RCC 7860 (cell line): Measurements from ENCODE around the gene ELL2.
"Not testable (repeated sequence)": the region's sequence is repeated elsewhere in the genome, so short reads cannot be mapped to it uniquely, and the experiment has no call there.

Source experiments
- DNase-seq: peaks from one replicate; pipeline ENCODE4 v3.0.0-alpha.2; 2015; ENCODE audit warnings: low spot score
- FAIRE-seq: peaks from 2 replicates; lab custom pipeline; 2012; peaks lifted over from hg19 to GRCh38; lab: Jason Lieb, UNC

ELL2 gene

DNA sequence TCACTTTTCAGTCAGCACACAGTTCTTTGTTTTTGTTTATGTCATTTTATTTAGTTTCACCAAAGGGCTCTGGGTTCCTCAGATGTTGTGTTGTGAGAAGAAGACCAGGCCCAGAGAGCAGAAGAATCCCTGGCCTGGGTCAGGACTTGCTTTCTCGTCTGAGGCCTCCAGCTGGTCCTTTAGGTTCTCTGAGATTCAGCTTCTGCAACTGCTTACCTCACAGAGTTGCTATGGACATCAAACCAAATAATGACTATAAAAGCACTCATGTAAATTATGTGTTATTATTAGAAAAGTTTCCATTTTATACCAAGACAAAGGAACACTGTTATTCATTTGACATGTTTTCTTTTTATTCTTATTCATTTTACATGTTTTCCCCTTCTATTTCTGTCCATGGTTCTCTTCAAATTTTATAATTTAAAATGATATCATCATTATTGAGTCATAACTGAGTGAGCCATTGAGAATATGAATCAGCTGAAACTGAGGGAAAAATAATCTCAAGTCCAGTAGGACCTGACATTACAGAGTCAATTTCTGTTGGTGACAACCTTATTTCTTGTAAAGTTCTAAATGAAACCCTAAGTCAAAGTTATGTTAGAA is 95.1 kb downstream of the ELL2 start:
- FAIRE-seq, result no peak
- DNase-seq, result no peak

DNA sequence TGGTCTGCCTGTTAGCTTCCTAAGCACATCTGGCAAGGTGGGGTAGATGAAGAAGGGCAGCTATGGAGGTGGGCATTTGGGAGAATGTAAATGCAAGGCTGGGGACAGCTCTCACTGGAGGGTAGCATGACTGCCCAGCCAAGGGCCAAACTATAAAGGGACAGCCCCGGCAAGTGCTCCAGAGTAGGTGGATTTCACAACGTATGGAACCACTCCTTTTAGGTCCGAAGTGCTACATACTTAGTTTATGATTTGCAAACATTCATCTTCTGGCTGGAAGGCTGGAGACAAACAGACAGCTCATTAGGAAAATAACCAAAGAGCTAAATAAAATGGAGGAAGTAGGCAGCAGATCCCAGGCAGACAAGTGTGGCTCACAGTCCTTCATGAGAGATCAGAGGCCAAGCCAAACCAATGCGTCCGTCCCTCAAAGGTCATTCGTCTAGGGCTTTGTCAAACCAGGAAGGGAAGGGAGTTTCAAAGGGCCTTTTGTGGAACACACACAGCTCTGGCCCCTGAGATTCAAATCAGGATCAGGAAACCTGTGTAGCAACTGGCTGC is 96.6 kb downstream of the ELL2 start:
- FAIRE-seq (no peak), DNase-seq (no peak)

DNA sequence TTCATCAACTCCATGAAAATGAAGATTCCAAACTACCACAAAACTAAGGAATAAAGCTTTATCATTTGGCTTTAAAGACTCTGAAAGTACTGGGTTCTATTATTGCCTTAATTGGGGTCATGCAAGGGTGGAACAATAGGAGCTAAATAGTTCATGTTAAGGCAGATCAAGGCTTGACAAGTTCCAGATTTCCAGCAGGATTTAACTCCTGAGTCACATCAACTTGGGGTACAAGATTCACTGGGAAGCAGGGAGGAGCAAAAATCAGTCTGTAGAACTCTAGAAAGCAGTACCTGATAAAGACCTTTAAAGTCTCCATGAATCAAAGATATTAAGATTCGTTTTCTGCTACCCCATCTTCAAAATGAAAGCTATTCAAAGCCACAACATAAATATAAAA is 97.2 kb downstream of the ELL2 start:
- FAIRE-seq (no peak), DNase-seq (no peak)

DNA sequence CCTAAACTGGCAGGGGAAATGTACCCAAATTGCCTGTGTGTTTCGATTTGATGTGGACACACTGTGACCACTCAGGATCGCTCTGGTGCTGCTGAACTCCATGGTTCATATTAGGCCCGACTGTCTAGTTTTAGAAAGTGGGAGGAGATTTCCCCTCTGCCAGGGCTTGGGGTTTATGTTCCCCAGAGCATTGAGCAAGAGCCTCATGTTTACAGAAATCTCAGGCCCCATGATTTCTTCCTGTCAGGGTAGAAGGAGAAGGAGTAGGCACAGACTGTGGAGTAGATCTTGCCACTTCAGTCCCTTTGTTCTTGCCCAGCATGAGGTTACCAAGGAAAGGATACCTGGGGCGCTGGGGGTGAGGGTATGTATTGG is 98.3 kb downstream of the ELL2 start:
- FAIRE-seq, result no peak

GRCh38 chr5:95862671-95863382 is 98.8 kb downstream of the ELL2 start:
- FAIRE-seq (no peak), DNase-seq (no peak)

More for the DNA sequence above, 98.3 kb downstream of the ELL2 start:
- DNase-seq, result no peak

GRCh38 chr5:95861864-95862561 is 99.6 kb downstream of the ELL2 start:
- DNase-seq, result peak; percentile 58

DNA sequence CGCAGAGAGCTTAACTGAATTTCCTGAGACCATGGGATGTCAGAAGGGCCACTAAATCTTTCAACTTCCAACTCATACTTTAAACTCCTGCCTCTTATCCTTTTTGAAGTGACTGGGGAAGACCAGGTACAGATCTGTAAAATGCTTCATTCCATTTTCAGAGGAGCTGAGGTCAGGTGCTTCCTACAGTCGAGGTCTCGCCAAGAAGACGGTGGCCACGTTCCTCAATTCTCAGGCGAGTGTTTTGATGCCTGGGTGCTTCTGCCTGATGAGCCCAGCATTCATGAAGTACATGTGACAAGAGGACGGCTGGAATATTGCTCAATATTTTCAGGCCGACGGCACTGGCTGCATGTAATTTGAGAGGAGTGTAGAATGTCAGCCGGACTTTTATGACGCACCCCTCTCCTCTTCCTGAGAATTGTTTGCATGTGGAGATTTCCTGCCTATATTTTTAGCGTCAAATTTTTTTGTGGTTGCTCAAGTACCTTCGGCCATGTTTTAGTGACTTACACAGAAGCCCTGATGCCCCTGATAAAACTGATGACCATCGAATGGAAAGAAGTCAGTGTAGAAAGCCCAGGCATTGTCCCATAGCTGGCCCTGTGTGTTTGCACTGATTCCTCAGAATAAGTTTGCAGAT is 100.3 kb downstream of the ELL2 start:
- FAIRE-seq (no peak), DNase-seq (peak; percentile 72)

More at GRCh38 chr5:95861864-95862561, 99.6 kb downstream of the ELL2 start:
- FAIRE-seq, result peak; percentile 25

- FAIRE-seq, result no peak
Observed at GRCh38 chr5:95859661-95860060, 102.0 kb downstream of the ELL2 start.

DNA sequence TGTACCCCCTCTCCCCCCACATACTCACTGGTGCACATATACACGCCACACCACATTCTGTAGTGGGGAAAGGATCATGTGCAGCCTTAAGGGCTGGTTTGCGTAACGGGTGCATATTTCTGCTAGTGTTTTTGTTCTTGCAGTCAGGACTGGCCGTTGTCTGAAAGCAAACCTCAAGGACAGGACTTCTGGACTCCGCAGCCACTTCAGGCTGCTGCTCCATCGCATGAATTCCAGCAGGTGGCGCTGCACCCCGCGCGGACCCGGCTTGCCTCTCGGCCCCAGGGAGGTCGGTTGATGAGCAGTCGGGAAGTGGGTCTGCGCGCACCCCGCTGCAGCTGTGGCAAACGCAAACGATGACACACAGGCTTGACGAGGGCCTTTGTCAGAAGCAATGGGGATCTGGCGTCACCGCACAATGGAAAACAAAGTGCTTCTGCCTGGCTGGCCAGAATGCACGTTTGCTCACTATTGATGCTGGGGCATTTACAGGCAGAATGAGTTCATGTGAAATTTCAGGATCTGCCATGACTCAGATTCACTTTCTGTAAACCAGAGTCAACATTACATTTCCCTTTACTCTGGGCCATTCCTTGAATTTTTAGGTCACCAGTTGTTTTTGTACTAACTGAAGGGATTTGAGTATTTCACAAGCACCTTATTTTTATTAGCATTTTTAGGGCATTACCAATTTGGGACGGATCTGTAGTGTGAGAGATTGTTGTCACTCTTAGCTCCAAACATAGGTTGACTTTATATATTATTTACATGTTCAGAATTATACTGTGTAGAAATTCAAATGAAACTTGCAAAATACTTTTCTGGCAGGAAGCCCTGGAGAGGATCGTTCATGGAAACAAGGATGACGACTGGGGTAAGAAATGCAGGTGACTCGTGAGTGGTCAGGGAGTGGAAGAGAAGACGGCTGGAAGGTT is 102.7 kb downstream of the ELL2 start:
- FAIRE-seq, result peak; percentile 5
- DNase-seq, result peak; percentile 89

More at GRCh38 chr5:95859661-95860060, 102.0 kb downstream of the ELL2 start:
- DNase-seq, result no peak

DNA sequence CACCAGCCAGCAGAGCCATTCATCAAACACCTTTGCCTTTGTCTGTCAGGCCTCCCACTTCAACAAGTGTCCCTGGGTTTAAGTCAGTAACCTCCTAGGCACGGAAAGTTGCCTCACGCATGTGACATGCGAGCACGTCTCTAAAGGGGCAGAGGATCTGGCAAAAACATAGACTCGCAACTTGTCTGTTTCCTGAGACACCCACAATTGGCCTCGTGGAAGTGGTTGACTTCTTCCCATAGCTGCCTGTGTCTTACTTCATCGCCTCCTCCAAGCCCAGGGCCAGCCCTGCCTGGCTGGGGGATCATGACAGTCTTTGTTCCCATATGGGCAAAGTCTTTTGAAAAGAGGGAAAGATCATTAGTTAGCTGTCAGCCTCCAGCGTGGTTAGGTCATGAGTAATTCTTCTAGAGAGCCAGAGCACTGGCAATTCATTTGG is 103.6 kb downstream of the ELL2 start:
- FAIRE-seq, result no peak
- peak; percentile 66 for DNase-seq

DNA sequence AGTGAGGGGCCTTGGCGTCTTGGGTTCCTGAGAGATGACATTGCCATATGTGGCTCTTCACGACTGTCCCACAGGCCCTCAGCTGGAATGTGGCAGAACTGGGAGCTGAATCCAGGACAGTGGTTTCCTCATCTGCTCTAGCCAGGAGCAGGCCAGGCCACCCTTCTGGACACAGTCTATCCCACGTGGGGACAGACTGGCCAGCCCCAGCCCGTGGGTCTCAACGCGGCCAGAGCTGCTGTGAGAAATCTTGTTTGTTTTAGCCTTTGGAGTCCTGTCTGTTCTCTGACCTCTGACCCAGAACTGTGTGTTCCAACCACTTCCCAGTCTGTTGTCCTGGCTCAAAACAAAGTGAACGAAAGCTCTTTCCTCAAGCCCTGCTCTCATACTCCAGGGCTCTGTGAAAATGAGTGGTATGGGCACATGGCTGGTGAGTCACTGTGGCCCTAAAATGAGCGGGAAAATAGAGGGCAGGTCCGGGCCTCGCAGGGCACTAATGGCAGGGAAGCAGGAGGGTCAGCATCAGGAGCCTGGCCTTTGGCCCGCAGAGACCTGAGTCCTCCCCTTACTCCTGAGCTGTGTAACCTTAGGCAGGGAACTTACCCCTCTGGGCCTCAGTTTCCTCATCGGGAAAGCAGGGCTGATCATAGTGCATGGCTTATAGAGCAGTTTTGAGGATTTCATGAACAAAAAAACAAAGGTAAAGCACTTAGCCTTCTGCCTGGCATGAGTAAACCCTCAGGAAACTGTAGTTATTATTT is 104.3 kb downstream of the ELL2 start:
- DNase-seq (no peak), FAIRE-seq (no peak)

GRCh38 chr5:95856501-95856981 is 105.1 kb downstream of the ELL2 start:
- no peak for FAIRE-seq
- DNase-seq, result no peak

DNA sequence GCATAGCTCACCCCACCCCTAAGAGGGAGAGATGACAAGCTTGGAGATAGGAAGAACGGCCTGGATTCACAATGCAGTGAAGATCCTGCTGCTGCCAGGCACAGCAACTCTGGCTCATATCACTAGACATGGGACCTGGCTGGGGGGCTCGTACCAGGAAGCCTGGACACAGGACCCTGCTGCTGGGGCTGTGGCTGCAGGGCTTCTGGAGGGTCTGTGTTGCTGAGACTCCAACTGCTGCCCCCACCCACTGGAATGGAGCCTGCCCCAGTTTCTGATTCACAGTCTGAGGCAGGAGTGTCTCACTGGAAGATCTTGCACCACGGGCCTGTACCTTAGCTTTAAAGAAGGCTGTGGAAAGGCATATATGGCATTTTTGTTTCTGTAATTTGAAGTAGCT is 108.2 kb downstream of the ELL2 start:
- DNase-seq (no peak), FAIRE-seq (no peak)

GRCh38 chr5:95852567-95852966 is 109.1 kb downstream of the ELL2 start:
- DNase-seq (no peak), FAIRE-seq (no peak)

GRCh38 chr5:95851141-95851540 is 110.5 kb downstream of the ELL2 start:
- not testable (repeated sequence) for DNase-seq, FAIRE-seq

DNA sequence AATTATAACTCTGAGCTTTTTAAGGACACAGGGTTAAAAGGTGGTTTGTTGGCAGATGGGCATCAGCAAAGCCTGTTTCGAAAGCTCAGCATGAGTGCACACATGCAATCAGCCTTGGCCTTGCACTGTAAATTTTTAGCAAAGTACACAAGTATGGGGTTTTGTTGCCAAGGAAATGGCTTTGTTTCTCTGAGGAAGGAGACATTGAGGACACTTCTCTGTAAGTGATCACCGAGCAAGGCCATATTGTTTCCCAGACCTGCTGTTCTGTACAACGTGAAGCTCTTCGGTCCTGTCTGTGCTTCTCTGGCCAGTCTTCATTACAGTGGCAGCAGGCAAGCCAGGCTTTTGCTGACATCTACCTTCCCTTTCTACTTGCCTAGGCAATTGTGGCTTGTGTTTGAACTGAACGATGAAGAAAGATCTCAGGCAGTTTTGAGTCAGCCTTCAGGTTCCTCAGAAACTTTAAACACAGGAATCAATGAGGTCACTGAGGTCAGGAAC is 111.2 kb downstream of the ELL2 start:
- DNase-seq (no peak), FAIRE-seq (no peak)

DNA sequence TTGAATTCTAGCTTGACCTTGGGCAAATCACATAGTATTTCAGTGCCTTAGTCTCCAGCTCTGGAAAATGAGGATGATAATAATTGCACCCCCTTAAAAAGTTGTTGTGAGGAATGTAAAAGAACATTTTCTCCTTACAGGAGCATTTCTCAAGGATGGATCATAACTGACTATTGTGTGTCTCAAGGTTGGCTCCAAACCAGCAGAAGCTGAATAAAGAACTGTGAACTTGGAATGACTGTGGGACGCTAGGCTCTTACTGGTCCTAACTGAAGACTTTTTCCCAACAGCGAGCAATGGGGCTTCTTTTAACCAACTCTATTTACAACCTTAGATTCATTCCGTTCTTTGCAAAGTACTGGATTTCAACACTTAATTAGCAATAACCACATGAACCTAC is 113.0 kb downstream of the ELL2 start:
- no peak for DNase-seq
- no peak for FAIRE-seq

DNA sequence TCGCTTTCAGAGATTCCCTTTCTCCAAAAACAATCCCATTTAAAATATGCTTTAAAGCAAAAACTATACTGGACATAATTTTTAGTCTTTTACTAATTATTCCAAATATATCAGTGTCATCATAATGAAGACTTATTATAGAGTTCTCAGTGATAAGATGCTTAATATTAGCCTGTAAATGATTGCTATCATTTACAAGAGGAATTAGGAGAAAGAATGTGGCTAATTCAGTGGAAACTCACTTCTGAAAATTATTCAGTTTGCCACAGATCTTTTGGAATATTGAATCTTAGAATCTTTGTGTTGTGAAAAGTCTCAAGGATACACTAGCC is 114.4 kb downstream of the ELL2 start:
- no peak for FAIRE-seq
- no peak for DNase-seq
